ENCODE results near the gene YPEL3. TPM values are rescaled to one million over a fixed set of nuclear protein-coding genes. Genes with fewer than 3 reads are reported as not detected.
A peak's percentile ranks its signal among the peaks of the same experiment; 100 is the strongest.

The YPEL3 gene
- total and polyA plus RNA-seq, 2 donors (not counting 3 experiments of a cell fraction or from before 2014, with no cell fraction given), result 46.1 to 78.0 TPM

GRCh38 chr16:30092373-30093010, 3.5 kb downstream of the YPEL3 start:
- peaks cover 3% of the 10 kb centered on the region for H3K9me3 ChIP-seq (replicated peaks; ENCODE audit: control insufficient read depth, insufficient read depth, low read length)
- BruUV-seq (replicated peaks), result no TSS peak
- intact Hi-C loops (cut with micrococcal nuclease) (loop anchor here (1.0 to 10.0 kb wide), 6 partner anchors 27 to 562 kb away; partner anchors contain the start of genes ALDOA, FBRS, PRR14 and ZNF771), dilution Hi-C loops (cut with MboI; ENCODE audit: extremely low pct_ligation_motif_present, low sequenced_read_pairs) (no loop called here)
- CTCF ChIA-PET, result interaction anchor here (0.6 to 5.6 kb wide), 38 partner anchors 11 to 537 kb away, joined by 3 to 55 read pairs (median 7); partner anchors contain the start of genes ALDOA, CORO1A, DCTPP1 and GDPD3
- no peaks in the 10 kb centered on the region for H3K79me2 ChIP-seq (ENCODE audit: control insufficient read depth, insufficient read depth, low read length)
- peak overlapping the region; percentile 72 for H2AFZ ChIP-seq (ENCODE audit: low read depth, low read length)
- POLR2A ChIA-PET, result interaction anchor here (0.5 to 1.7 kb wide), 8 partner anchors 16 to 119 kb away, joined by 3 to 10 read pairs (median 4); partner anchors contain the start of genes ALDOA and TAOK2
- H4K20me1 ChIP-seq (replicated peaks; ENCODE audit: control insufficient read depth, extremely low read depth, insufficient read depth, low read length), result no peaks in the 10 kb centered on the region
- H3K4me1 ChIP-seq (ENCODE audit: control insufficient read depth, extremely low read depth, insufficient read depth, low read length), result peaks cover 23% of the 10 kb centered on the region
- FAIRE-seq, result peak; percentile 97
- H3K4me3 ChIP-seq (replicated peaks in 1 of 3; ENCODE audit: insufficient read depth in 1 of 3, low read depth in 1 of 3, low read length in 3 of 3), result peak overlapping the region; percentile 6 to 53 (median 43)
- TF ChIP-seq FOS (IDR thresholded peaks at IDR 0.05; ENCODE audit: borderline replicate concordance, insufficient read depth, low read length), result no peak
- TF ChIP-seq CTCF (IDR thresholded peaks at IDR 0.05; ENCODE audit: extremely low read depth in 1 of 2, insufficient read depth in 1 of 2, low read depth in 1 of 2, low read length in 2 of 2), result peak; percentile 98 to 99
- peak; percentile 80 for TF ChIP-seq POLR2AphosphoS5 (IDR thresholded peaks at IDR 0.05; ENCODE audit: insufficient read depth, low read depth, low read length)
- TF ChIP-seq POLR2A (IDR thresholded peaks at IDR 0.05; ENCODE audit: low read depth, low read length), result peak; percentile 5
- TF ChIP-seq MAX (IDR thresholded peaks at IDR 0.05; ENCODE audit: insufficient read depth, insufficient read length), result peak; percentile 86
- TF ChIP-seq GATA2 (IDR thresholded peaks at IDR 0.05; ENCODE audit: insufficient read depth, insufficient read length, low read depth, low read length), result no peak
- TF ChIP-seq MYC (IDR thresholded peaks at IDR 0.05; ENCODE audit: low read depth, low read length), result peak; percentile 59
- no peak for TF ChIP-seq JUN (IDR thresholded peaks at IDR 0.05; ENCODE audit: borderline replicate concordance, insufficient read depth, insufficient read length, low read depth)
- TF ChIP-seq EZH2 (IDR thresholded peaks at IDR 0.05; ENCODE audit: borderline replicate concordance, low read depth, low read length, severe bottlenecking), result no peak
- H3K27ac ChIP-seq (ENCODE audit: insufficient read depth, low read depth, low read length), result peak overlapping the region; percentile 46
- H3K9ac ChIP-seq (replicated peaks; ENCODE audit: extremely low read depth, insufficient read depth, low read length), result peak overlapping the region; percentile 39
- no peaks in the 10 kb centered on the region for H3K27me3 ChIP-seq (ENCODE audit: control insufficient read depth in 2 of 2, insufficient read depth in 2 of 2, low read length in 2 of 2)
- H3K9me1 ChIP-seq (replicated peaks; ENCODE audit: control insufficient read depth, extremely low read depth, insufficient read depth, low read length), result no peaks in the 10 kb centered on the region
- DNase-seq (ENCODE audit: low read depth, low spot score), result peak; percentile 94
- H3K36me3 ChIP-seq (ENCODE audit: control insufficient read depth in 2 of 2, extremely low read depth in 1 of 2, insufficient read depth in 2 of 2, low read length in 2 of 2), result peaks cover 0 to 8% of the 10 kb centered on the region in 2 experiments
- peak overlapping the region; percentile 72 for H3K4me2 ChIP-seq (ENCODE audit: insufficient read depth, low read length)

Measured in endothelial cell of umbilical vein (primary cell).